Muscle layer of duodenum (tissue), 2 donors: Measurements from ENCODE around the gene RORC.
"Not testable (repeated sequence)": the region's sequence is repeated elsewhere in the genome, so short reads cannot be mapped to it uniquely, and the experiment has no call there.

Experiments
- H3K27ac ChIP-seq: one replicate; pipeline ENCODE4 v1.7.0; 2013; ENCODE audit warnings: mild to moderate bottlenecking, low read length
- H3K27me3 ChIP-seq: one replicate; pipeline ENCODE4 v1.7.0; 2013; ENCODE audit warnings: low read depth, mild to moderate bottlenecking, control low read depth, low read length
- H3K36me3 ChIP-seq, 2 donors: one replicate each; pipeline ENCODE4 v1.7.0; 2013; ENCODE audit warnings: low read length in 2 of 2, control low read depth in 1 of 2, mild to moderate bottlenecking in 1 of 2; ENCODE audit not compliant: insufficient read depth in 2 of 2, control insufficient read depth in 1 of 2
- H3K4me1 ChIP-seq, 2 donors: one replicate each; pipeline ENCODE4 v1.7.0; 2013; ENCODE audit warnings: low read length in 2 of 2, mild to moderate bottlenecking in 2 of 2, control low read depth in 1 of 2, moderate library complexity in 1 of 2; ENCODE audit not compliant: insufficient read depth in 2 of 2, control insufficient read depth in 1 of 2
- H3K4me3 ChIP-seq, 2 donors: one replicate each; pipeline ENCODE4 v1.7.0; 2013; ENCODE audit warnings: low read length in 2 of 2, low read depth in 1 of 2, mild to moderate bottlenecking in 1 of 2
- H3K9me3 ChIP-seq, 2 donors: one replicate each; pipeline ENCODE4 v1.7.0; 2013; ENCODE audit warnings: low read length in 2 of 2, control low read depth in 1 of 2, mild to moderate bottlenecking in 1 of 2; ENCODE audit not compliant: control insufficient read depth in 1 of 2
- donor health status: healthy.

The RORC gene

GRCh38 chr1:151779852-151780251, 51.8 kb downstream of the RORC start:
- Histone ChIP-seq H3K9me3 (no peaks in the 10 kb centered on the region), H3K27me3 (no peaks in the 10 kb centered on the region), H3K36me3 (peaks cover 13 to 51% of the 10 kb centered on the region in 2 donors), H3K4me1 (no peaks in the 10 kb centered on the region), H3K4me3 (no peak overlapping the region), H3K27ac (no peak overlapping the region)

GRCh38 chr1:151777317-151777716, 54.3 kb downstream of the RORC start:
- H3K27me3 ChIP-seq: no peaks in the 10 kb centered on the region
- H3K36me3 ChIP-seq: peaks cover 21 to 67% of the 10 kb centered on the region in 2 donors
- H3K4me1 ChIP-seq: no peaks in the 10 kb centered on the region
- no peaks in the 10 kb centered on the region for H3K9me3 ChIP-seq
- H3K4me3 ChIP-seq: no peak overlapping the region
- H3K27ac ChIP-seq: no peak overlapping the region

GRCh38 chr1:151776665-151777062, 54.9 kb downstream of the RORC start:
- Histone ChIP-seq H3K4me1 (no peaks in the 10 kb centered on the region), H3K9me3 (no peaks in the 10 kb centered on the region), H3K4me3 (no peak overlapping the region), H3K27ac (no peak overlapping the region), H3K36me3 (peaks cover 21 to 60% of the 10 kb centered on the region in 2 donors), H3K27me3 (no peaks in the 10 kb centered on the region)

- H3K27ac ChIP-seq: no peak overlapping the region
- H3K4me1 ChIP-seq: no peaks in the 10 kb centered on the region
- H3K36me3 ChIP-seq: peaks cover 21 to 56% of the 10 kb centered on the region in 2 donors
- no peaks in the 10 kb centered on the region for H3K9me3 ChIP-seq
- no peaks in the 10 kb centered on the region for H3K27me3 ChIP-seq
- no peak overlapping the region for H3K4me3 ChIP-seq
These were observed 55.5 kb downstream of the RORC start for GRCh38 chr1:151775894-151776664.

GRCh38 chr1:151774256-151774922, 57.2 kb downstream of the RORC start:
- Histone ChIP-seq H3K4me3 (no peak overlapping the region), H3K27ac (no peak overlapping the region), H3K36me3 (peaks cover 21 to 49% of the 10 kb centered on the region in 2 donors), H3K4me1 (no peaks in the 10 kb centered on the region), H3K9me3 (no peaks in the 10 kb centered on the region), H3K27me3 (no peaks in the 10 kb centered on the region)

GRCh38 chr1:151773702-151774101, 57.9 kb downstream of the RORC start:
- Histone ChIP-seq H3K4me3 (no peak overlapping the region), H3K9me3 (no peaks in the 10 kb centered on the region), H3K4me1 (no peaks in the 10 kb centered on the region), H3K36me3 (peaks cover 21 to 45% of the 10 kb centered on the region in 2 donors), H3K27ac (no peak overlapping the region), H3K27me3 (no peaks in the 10 kb centered on the region)

- peaks cover 6 to 12% of the 10 kb centered on the region in 2 donors for H3K36me3 ChIP-seq
- not testable (repeated sequence) for H3K4me3 ChIP-seq, H3K27ac ChIP-seq
These were observed 62.3 kb downstream of the RORC start for GRCh38 chr1:151769270-151769669.

GRCh38 chr1:151768351-151769066, 63.1 kb downstream of the RORC start:
- not testable (repeated sequence) for H3K36me3 ChIP-seq, H3K9me3 ChIP-seq, H3K4me3 ChIP-seq, H3K4me1 ChIP-seq, H3K27me3 ChIP-seq, H3K27ac ChIP-seq

More at GRCh38 chr1:151769270-151769669, 62.3 kb downstream of the RORC start:
- H3K9me3 ChIP-seq, H3K27me3 ChIP-seq, H3K4me1 ChIP-seq: not testable (repeated sequence)

- peak overlapping the region; percentile 96 for H3K27ac ChIP-seq
- no peaks in the 10 kb centered on the region for H3K27me3 ChIP-seq
- H3K4me1 ChIP-seq: peaks cover 6 to 14% of the 10 kb centered on the region in 2 donors
- H3K36me3 ChIP-seq: peaks cover 26 to 27% of the 10 kb centered on the region in 2 donors
- H3K9me3 ChIP-seq: no peaks in the 10 kb centered on the region
- H3K4me3 ChIP-seq: peak overlapping the region; percentile 84 to 88
These were observed 67.6 kb downstream of the RORC start for GRCh38 chr1:151763990-151764389.

- Histone ChIP-seq H3K4me1 (peaks cover 6 to 14% of the 10 kb centered on the region in 2 donors), H3K9me3 (no peaks in the 10 kb centered on the region), H3K27ac (peak within 1 kb of the TSS; percentile 96), H3K36me3 (peaks cover 30 to 31% of the 10 kb centered on the region in 2 donors), H3K27me3 (no peaks in the 10 kb centered on the region), H3K4me3 (peak within 1 kb of the TSS; percentile 84 to 88)
These were observed 68.4 kb downstream of the RORC start, which contains the start of gene MRPL9 for GRCh38 chr1:151762941-151763921. Gene MRPL9 (minus strand): TSS chr1:151763496. CDS start chr1:151763479, 17 bp downstream.
